Glutamatergic neuron (in vitro differentiated cells): Measurements from ENCODE around the gene FABP7. TPM values are rescaled to one million over a fixed set of nuclear protein-coding genes. Genes with fewer than 3 reads are reported as not detected.

Experiments used
- DNase-seq: peaks from one replicate; pipeline ENCODE4 v3.0.0; 2022
- H3K27ac Mint-ChIP-seq: one replicate; pipeline ENCODE4 v1.8.0; 2020; ENCODE audit warnings: mild to moderate bottlenecking, mixed read lengths, inconsistent platforms; ENCODE audit not compliant: unreplicated experiment
- H3K27me3 Mint-ChIP-seq: one replicate; pipeline ENCODE4 v1.8.0; 2020; ENCODE audit warnings: mild to moderate bottlenecking, moderate library complexity, mixed read lengths, inconsistent platforms; ENCODE audit not compliant: unreplicated experiment
- H3K36me3 Mint-ChIP-seq: one replicate; pipeline ENCODE4 v1.8.0; 2020; ENCODE audit warnings: mild to moderate bottlenecking, mixed read lengths, inconsistent platforms; ENCODE audit not compliant: unreplicated experiment
- H3K4me1 Mint-ChIP-seq: one replicate; pipeline ENCODE4 v1.8.0; 2020; ENCODE audit warnings: mild to moderate bottlenecking, low read depth, mixed read lengths, inconsistent platforms; ENCODE audit not compliant: unreplicated experiment
- H3K4me3 Mint-ChIP-seq: one replicate; pipeline ENCODE4 v1.8.0; 2020; ENCODE audit warnings: mild to moderate bottlenecking, mixed read lengths, inconsistent platforms; ENCODE audit not compliant: unreplicated experiment
- H3K9me3 Mint-ChIP-seq: one replicate; pipeline ENCODE4 v1.8.0; 2020; ENCODE audit warnings: mild to moderate bottlenecking, moderate library complexity, mixed read lengths, inconsistent platforms; ENCODE audit not compliant: unreplicated experiment
- CTCF ChIP-seq: fragments of 200-600 bp; sonication (generic); IDR thresholded peaks from one replicate; pipeline ENCODE4 v1.5.0; 2021; ENCODE audit not compliant: partially characterized antibody, unreplicated experiment
- long read RNA-seq: library from polyadenylated mRNA; unstranded; transcript quantifications from one replicate; pipeline ENCODE4 v2.0.0, GENCODE V29; 2020; ENCODE audit not compliant: unreplicated experiment
- total RNA-seq: library from RNA; stranded (reverse); fragmentation: NEBNext Ultra II Directional; extraction: Animal tissue kit (Norgen Biotek cat#: 25700); gene quantifications from one replicate; pipeline ENCODE4 v1.2.1, GENCODE V29; 2021; ENCODE audit not compliant: unreplicated experiment

FABP7 gene
- total RNA-seq = 3.3 TPM
- long read RNA-seq, transcript FABP7-202 (4 exons, 1,026 nt) = major isoform, 10 of 10 reads
- long read RNA-seq, partial matches to known transcripts = 0 of 10 reads
- long read RNA-seq, other reads (novel, unspliced or antisense) = 0 of 10 reads

- Mint-ChIP-seq H3K27ac (peak within 1 kb of the TSS; percentile 76), H3K9me3 (no peaks in the 10 kb centered on the region), H3K27me3 (no peaks in the 10 kb centered on the region), H3K4me3 (peak within 1 kb of the TSS; percentile 80), H3K4me1 (peaks cover 13% of the 10 kb centered on the region), H3K36me3 (no peaks in the 10 kb centered on the region)
- no peak for TF ChIP-seq CTCF
- DNase-seq = no peak
These were observed at the start of gene FABP7 for GRCh38 chr6:122779667-122780066. Gene FABP7, plus strand, starts transcription at chr6:122779716. Its CDS starts 79 bp downstream, at chr6:122779795.

- DNase-seq = no peak
- H3K9me3 Mint-ChIP-seq = peaks cover 3% of the 10 kb centered on the region
- H3K4me3 Mint-ChIP-seq = no peak overlapping the region
- no peaks in the 10 kb centered on the region for H3K27me3 Mint-ChIP-seq
- peaks cover 14% of the 10 kb centered on the region for H3K4me1 Mint-ChIP-seq
- no peak for TF ChIP-seq CTCF
- no peaks in the 10 kb centered on the region for H3K36me3 Mint-ChIP-seq
- no peak overlapping the region for H3K27ac Mint-ChIP-seq
These were observed 49.2 kb upstream of the FABP7 start for GRCh38 chr6:122730334-122730733.

GRCh38 chr6:122730775-122731386 lies 48.6 kb upstream of the FABP7 start:
- Mint-ChIP-seq H3K9me3 (peaks cover 3% of the 10 kb centered on the region), H3K4me3 (no peak overlapping the region), H3K4me1 (peaks cover 20% of the 10 kb centered on the region), H3K27me3 (no peaks in the 10 kb centered on the region), H3K36me3 (no peaks in the 10 kb centered on the region), H3K27ac (no peak overlapping the region)
- no peak for DNase-seq
- TF ChIP-seq CTCF = peak; percentile 82

GRCh38 chr6:122733259-122733658 lies 46.3 kb upstream of the FABP7 start:
- H3K27me3 Mint-ChIP-seq = no peaks in the 10 kb centered on the region
- peaks cover 25% of the 10 kb centered on the region for H3K4me1 Mint-ChIP-seq
- H3K9me3 Mint-ChIP-seq = peaks cover 3% of the 10 kb centered on the region
- no peak for TF ChIP-seq CTCF
- no peak overlapping the region for H3K27ac Mint-ChIP-seq
- H3K4me3 Mint-ChIP-seq = no peak overlapping the region
- DNase-seq = no peak
- no peaks in the 10 kb centered on the region for H3K36me3 Mint-ChIP-seq
